ENCODE results near the gene NRG3.

NRG3 gene

GRCh38 chr10:81884856-81885255 lies 9.9 kb downstream of the NRG3 start:
- Histone ChIP-seq H3K14ac (ENCODE audit: low read length) (no peak overlapping the region), H3K4ac (ENCODE audit: low read depth, low read length) (no peak overlapping the region), H3K27me3 (ENCODE audit: insufficient read depth, low read length) (no peaks in the 10 kb centered on the region), H3K27ac (ENCODE audit: low read depth, low read length) (no peak overlapping the region), H2BK12ac (ENCODE audit: low read length) (no peak overlapping the region), H2AK5ac (ENCODE audit: low read length) (no peak overlapping the region), H3K4me1 (ENCODE audit: control insufficient read depth in 1 of 2, insufficient read depth in 2 of 2, low read length in 2 of 2) (no peaks in the 10 kb centered on the region), H3K79me1 (ENCODE audit: low read length) (no peaks in the 10 kb centered on the region), H3K79me2 (ENCODE audit: control insufficient read depth, insufficient read depth, low read length, poor library complexity) (no peaks in the 10 kb centered on the region), H2BK120ac (ENCODE audit: insufficient read depth, low read length, poor library complexity) (no peak overlapping the region), H3K18ac (ENCODE audit: low read length) (no peak overlapping the region), H3K4me3 (ENCODE audit: low read depth, low read length) (no peak overlapping the region), H4K8ac (ENCODE audit: low read depth, low read length) (no peak overlapping the region), H2BK5ac (ENCODE audit: low read depth, low read length, poor library complexity) (no peak overlapping the region), H4K91ac (ENCODE audit: low read depth, low read length) (no peak overlapping the region), H2AFZ (ENCODE audit: insufficient read depth, low read length, poor library complexity) (no peak overlapping the region), H3K23ac (ENCODE audit: low read length) (no peak overlapping the region), H3K9me3 (ENCODE audit: insufficient read depth, low read depth, low read length) (no peaks in the 10 kb centered on the region), H3K36me3 (ENCODE audit: control insufficient read depth in 1 of 2, insufficient read depth in 2 of 2, low read length in 2 of 2) (no peaks in the 10 kb centered on the region), H4K12ac (ENCODE audit: low read depth, low read length) (no peak overlapping the region), H3K4me2 (ENCODE audit: low read length) (no peak overlapping the region), H3K9ac (ENCODE audit: low read length) (no peak overlapping the region)
- WGBS (ENCODE audit: extremely low coverage, insufficient coverage, insufficient read length): no CpG with 5 or more reads among the region's 1 CpG
- DNase-seq: no peak

GRCh38 chr10:81885491-81885890 lies 10.5 kb downstream of the NRG3 start:
- Histone ChIP-seq H4K8ac (ENCODE audit: low read depth, low read length) (no peak overlapping the region), H3K18ac (ENCODE audit: low read length) (no peak overlapping the region), H3K9me3 (ENCODE audit: insufficient read depth, low read depth, low read length) (no peaks in the 10 kb centered on the region), H3K79me1 (ENCODE audit: low read length) (no peaks in the 10 kb centered on the region), H3K9ac (ENCODE audit: low read length) (no peak overlapping the region), H4K91ac (ENCODE audit: low read depth, low read length) (no peak overlapping the region), H3K79me2 (ENCODE audit: control insufficient read depth, insufficient read depth, low read length, poor library complexity) (no peaks in the 10 kb centered on the region), H2BK12ac (ENCODE audit: low read length) (no peak overlapping the region), H3K4me2 (ENCODE audit: low read length) (no peak overlapping the region), H2BK120ac (ENCODE audit: insufficient read depth, low read length, poor library complexity) (no peak overlapping the region), H4K12ac (ENCODE audit: low read depth, low read length) (no peak overlapping the region), H3K36me3 (ENCODE audit: control insufficient read depth in 1 of 2, insufficient read depth in 2 of 2, low read length in 2 of 2) (no peaks in the 10 kb centered on the region), H2AK5ac (ENCODE audit: low read length) (no peak overlapping the region), H3K4me3 (ENCODE audit: low read depth, low read length) (no peak overlapping the region), H3K4me1 (ENCODE audit: control insufficient read depth in 1 of 2, insufficient read depth in 2 of 2, low read length in 2 of 2) (no peaks in the 10 kb centered on the region), H3K4ac (ENCODE audit: low read depth, low read length) (no peak overlapping the region), H3K27ac (ENCODE audit: low read depth, low read length) (no peak overlapping the region), H3K27me3 (ENCODE audit: insufficient read depth, low read length) (no peaks in the 10 kb centered on the region), H2BK5ac (ENCODE audit: low read depth, low read length, poor library complexity) (no peak overlapping the region), H3K23ac (ENCODE audit: low read length) (no peak overlapping the region), H2AFZ (ENCODE audit: insufficient read depth, low read length, poor library complexity) (no peak overlapping the region), H3K14ac (ENCODE audit: low read length) (no peak overlapping the region)
- no CpG with 5 or more reads among the region's 2 CpGs for WGBS (ENCODE audit: extremely low coverage, insufficient coverage, insufficient read length)
- no peak for DNase-seq

- Histone ChIP-seq H3K4me3 (ENCODE audit: low read depth, low read length) (no peak overlapping the region), H3K79me2 (ENCODE audit: control insufficient read depth, insufficient read depth, low read length, poor library complexity) (no peaks in the 10 kb centered on the region), H4K12ac (ENCODE audit: low read depth, low read length) (no peak overlapping the region), H4K91ac (ENCODE audit: low read depth, low read length) (no peak overlapping the region), H2BK5ac (ENCODE audit: low read depth, low read length, poor library complexity) (no peak overlapping the region), H2BK12ac (ENCODE audit: low read length) (no peak overlapping the region), H3K14ac (ENCODE audit: low read length) (no peak overlapping the region), H3K9ac (ENCODE audit: low read length) (no peak overlapping the region), H3K23ac (ENCODE audit: low read length) (no peak overlapping the region), H3K4me1 (ENCODE audit: control insufficient read depth in 1 of 2, insufficient read depth in 2 of 2, low read length in 2 of 2) (no peaks in the 10 kb centered on the region), H2AK5ac (ENCODE audit: low read length) (no peak overlapping the region), H4K8ac (ENCODE audit: low read depth, low read length) (no peak overlapping the region), H3K36me3 (ENCODE audit: control insufficient read depth in 1 of 2, insufficient read depth in 2 of 2, low read length in 2 of 2) (no peaks in the 10 kb centered on the region), H2BK120ac (ENCODE audit: insufficient read depth, low read length, poor library complexity) (no peak overlapping the region), H2AFZ (ENCODE audit: insufficient read depth, low read length, poor library complexity) (no peak overlapping the region), H3K27me3 (ENCODE audit: insufficient read depth, low read length) (no peaks in the 10 kb centered on the region), H3K4me2 (ENCODE audit: low read length) (no peak overlapping the region), H3K79me1 (ENCODE audit: low read length) (no peaks in the 10 kb centered on the region), H3K18ac (ENCODE audit: low read length) (no peak overlapping the region), H3K4ac (ENCODE audit: low read depth, low read length) (no peak overlapping the region), H3K27ac (ENCODE audit: low read depth, low read length) (no peak overlapping the region), H3K9me3 (ENCODE audit: insufficient read depth, low read depth, low read length) (no peaks in the 10 kb centered on the region)
- DNase-seq: no peak
These were observed 11.9 kb downstream of the NRG3 start for GRCh38 chr10:81886939-81887338.

GRCh38 chr10:81889181-81889769 lies 14.3 kb downstream of the NRG3 start:
- Histone ChIP-seq H3K27ac (ENCODE audit: low read depth, low read length) (no peak overlapping the region), H2BK120ac (ENCODE audit: insufficient read depth, low read length, poor library complexity) (no peak overlapping the region), H3K4me1 (ENCODE audit: control insufficient read depth in 1 of 2, insufficient read depth in 2 of 2, low read length in 2 of 2) (no peaks in the 10 kb centered on the region), H3K23ac (ENCODE audit: low read length) (no peak overlapping the region), H3K4me3 (ENCODE audit: low read depth, low read length) (no peak overlapping the region), H3K79me2 (ENCODE audit: control insufficient read depth, insufficient read depth, low read length, poor library complexity) (no peaks in the 10 kb centered on the region), H4K8ac (ENCODE audit: low read depth, low read length) (no peak overlapping the region), H3K18ac (ENCODE audit: low read length) (no peak overlapping the region), H2BK5ac (ENCODE audit: low read depth, low read length, poor library complexity) (no peak overlapping the region), H3K36me3 (ENCODE audit: control insufficient read depth in 1 of 2, insufficient read depth in 2 of 2, low read length in 2 of 2) (no peaks in the 10 kb centered on the region), H2AK5ac (ENCODE audit: low read length) (no peak overlapping the region), H2BK12ac (ENCODE audit: low read length) (no peak overlapping the region), H4K91ac (ENCODE audit: low read depth, low read length) (no peak overlapping the region), H3K79me1 (ENCODE audit: low read length) (no peaks in the 10 kb centered on the region), H3K9ac (ENCODE audit: low read length) (no peak overlapping the region), H3K27me3 (ENCODE audit: insufficient read depth, low read length) (no peaks in the 10 kb centered on the region), H3K4ac (ENCODE audit: low read depth, low read length) (no peak overlapping the region), H4K12ac (ENCODE audit: low read depth, low read length) (no peak overlapping the region), H3K14ac (ENCODE audit: low read length) (no peak overlapping the region), H3K4me2 (ENCODE audit: low read length) (no peak overlapping the region), H3K9me3 (ENCODE audit: insufficient read depth, low read depth, low read length) (no peaks in the 10 kb centered on the region), H2AFZ (ENCODE audit: insufficient read depth, low read length, poor library complexity) (no peak overlapping the region)
- peak in 1 of 2 donors; percentile 4 for DNase-seq
- WGBS (ENCODE audit: extremely low coverage, insufficient coverage, insufficient read length): no CpG with 5 or more reads among the region's 7 CpGs
